K562 treated with DMSO at 1 percent for 12 hours (cell line): ENCODE measurements around the gene CD4. TPM values are rescaled to one million over a fixed set of nuclear protein-coding genes. Genes with fewer than 3 reads are reported as not detected.

ENCODE experiments used
- total RNA-seq: library from RNA; unstranded; fragments of 300-600 nt; gene quantifications from 2 replicates; pipeline ENCODE4 v1.2.3, GENCODE V29; 2022; ENCODE audit not compliant: insufficient read depth

CD4 gene
- 0.70 TPM in 1 of 2 replicates, not detected in the other for total RNA-seq

GRCh38 chr12:6788972-6789924 lies at the start of gene CD4:
CD4 (plus strand) TSS chr12:6789528; CDS start chr12:6800139, 10,611 bp downstream.

GRCh38 chr12:6752921-6753771 lies 36.2 kb upstream of the CD4 start, which contains the start of gene MLF2:
MLF2 (minus strand) TSS chr12:6753141; CDS start chr12:6752334, 807 bp downstream.

GRCh38 chr12:6765634-6766581 lies 23.4 kb upstream of the CD4 start, which contains the start of gene PTMS:
PTMS (plus strand) TSS chr12:6766363; CDS start chr12:6766706, 343 bp downstream.

GRCh38 chr12:6772331-6772695 lies 17.0 kb upstream of the CD4 start, which contains the start of gene LAG3:
LAG3 (plus strand) TSS chr12:6772520; CDS start chr12:6772853, 333 bp downstream.

GRCh38 chr12:6821591-6822425 lies 32.5 kb downstream of the CD4 start, which contains the start of gene GPR162:
GPR162 (plus strand) TSS chr12:6821821; CDS start chr12:6823899, 2,078 bp downstream.

GRCh38 chr12:6827982-6828780 lies 38.9 kb downstream of the CD4 start, which contains the start of gene P3H3:
P3H3 (plus strand) TSS chr12:6828407; CDS start chr12:6828441, 34 bp downstream.

GRCh38 chr12:6840761-6841515 lies 51.6 kb downstream of the CD4 start, which contains the start of gene GNB3:
GNB3 (plus strand) TSS chr12:6840925; CDS start chr12:6841288, 363 bp downstream.

GRCh38 chr12:6851153-6851920 lies 62.0 kb downstream of the CD4 start, which contains the start of gene CDCA3:
CDCA3 (minus strand) TSS chr12:6851286; CDS start chr12:6850952, 334 bp downstream.

GRCh38 chr12:6851921-6852650 lies 62.8 kb downstream of the CD4 start, which contains the start of gene USP5:
USP5 (plus strand) TSS chr12:6852150; CDS start chr12:6852180, 30 bp downstream.

GRCh38 chr12:6867413-6868210 lies 78.3 kb downstream of the CD4 start, which contains the start of gene TPI1:
TPI1 (plus strand) TSS chr12:6867531; CDS start chr12:6867567, 36 bp downstream.

Other genes starting within 250 kb of the CD4 start
- gene IFFO1, start 233.5 kb upstream of the CD4 start, total RNA-seq = 0.77 TPM in 1 of 2 replicates, not detected in the other
- gene NOP2, start 221.2 kb upstream of the CD4 start, total RNA-seq = 9.0 and 35.2 TPM in 2 replicates
- gene CHD4, start 182.1 kb upstream of the CD4 start, total RNA-seq = 176 and 289 TPM in 2 replicates
- 4.9 and 11.5 TPM in 2 replicates for gene LPAR5, start 153.6 kb upstream of the CD4 start, total RNA-seq
- gene ACRBP, start 142.1 kb upstream of the CD4 start, total RNA-seq = 4.4 and 7.7 TPM in 2 replicates
- gene ING4, start 126.4 kb upstream of the CD4 start, total RNA-seq = 22.3 and 34.4 TPM in 2 replicates
- 7.5 and 38.1 TPM in 2 replicates for gene ZNF384, start 100.2 kb upstream of the CD4 start, total RNA-seq
- gene PIANP, start 88.7 kb upstream of the CD4 start, total RNA-seq = not detected in 2 replicates
- 21.1 and 32.5 TPM in 2 replicates for gene COPS7A, start 65.5 kb upstream of the CD4 start, total RNA-seq
- gene MLF2, start 36.4 kb upstream of the CD4 start, total RNA-seq = 133 and 149 TPM in 2 replicates
- gene PTMS, start 23.2 kb upstream of the CD4 start, total RNA-seq = 336 and 424 TPM in 2 replicates
- gene LAG3, start 17.0 kb upstream of the CD4 start, total RNA-seq = 0.92 and 1.6 TPM in 2 replicates
- gene GPR162, start 32.3 kb downstream of the CD4 start, total RNA-seq = 2.0 and 3.7 TPM in 2 replicates
- 17.7 and 18.5 TPM in 2 replicates for gene P3H3, start 38.9 kb downstream of the CD4 start, total RNA-seq
- gene GNB3, start 51.4 kb downstream of the CD4 start, total RNA-seq = 3.0 and 3.1 TPM in 2 replicates
- gene CDCA3, start 61.8 kb downstream of the CD4 start, total RNA-seq = 32.5 and 43.7 TPM in 2 replicates
- gene USP5, start 62.6 kb downstream of the CD4 start, total RNA-seq = 45.6 and 61.5 TPM in 2 replicates
- gene TPI1, start 78.0 kb downstream of the CD4 start, total RNA-seq = 410 and 515 TPM in 2 replicates
- gene SPSB2, start 83.8 kb downstream of the CD4 start, total RNA-seq = 5.4 and 6.6 TPM in 2 replicates
- gene LRRC23, start 115.3 kb downstream of the CD4 start, total RNA-seq = 4.7 and 13.1 TPM in 2 replicates
- gene ENO2, start 125.1 kb downstream of the CD4 start, total RNA-seq = 29.5 and 40.4 TPM in 2 replicates
- gene ATN1, start 138.4 kb downstream of the CD4 start, total RNA-seq = 15.3 and 39.8 TPM in 2 replicates
- not detected in 2 replicates for gene RNU7-1, start 154.3 kb downstream of the CD4 start, total RNA-seq
- gene C12orf57, start 154.5 kb downstream of the CD4 start, total RNA-seq = 403 and 716 TPM in 2 replicates
- 8.0 and 8.3 TPM in 2 replicates for gene PTPN6, start 161.8 kb downstream of the CD4 start, total RNA-seq
- gene PHB2, start 181.1 kb downstream of the CD4 start, total RNA-seq = 261 and 278 TPM in 2 replicates
- 14.9 and 18.5 TPM in 2 replicates for gene EMG1, start 181.4 kb downstream of the CD4 start, total RNA-seq
- gene LPCAT3, start 228.9 kb downstream of the CD4 start, total RNA-seq = 13.6 and 38.4 TPM in 2 replicates